ENCODE data around the gene THRAP3.

DNA sequence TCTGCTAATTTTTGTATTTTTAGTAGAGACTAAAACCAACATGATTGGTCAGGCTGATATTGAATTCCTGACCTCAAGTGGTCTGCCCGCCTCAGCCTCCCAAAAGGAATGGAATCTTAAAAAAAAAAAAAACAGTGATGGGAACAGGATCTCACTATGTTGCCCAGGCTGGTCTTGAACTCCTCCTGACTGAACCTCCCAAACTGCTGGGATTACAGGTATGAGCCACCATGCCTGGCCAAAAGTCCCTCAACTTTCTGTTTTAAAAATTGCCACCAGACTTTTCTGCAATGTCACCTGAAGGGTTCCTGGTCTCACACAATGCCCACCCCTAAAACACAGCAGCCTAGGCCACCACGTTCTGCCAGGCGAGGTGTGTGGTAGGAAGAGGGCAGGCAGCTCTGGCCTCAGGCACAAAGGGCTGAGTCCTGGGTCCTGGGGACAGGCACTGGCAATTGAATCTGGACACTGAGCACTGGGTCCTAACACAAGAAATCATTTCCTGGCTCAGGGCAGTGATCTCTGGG is 21.2 kb upstream of the THRAP3 start:
- no peak for TF ChIP-seq CTCF (conservative IDR thresholded peaks at IDR 0.05; ENCODE audit: low read depth, low read length)
- no peak for TF ChIP-seq EZH2 (IDR thresholded peaks at IDR 0.05; ENCODE audit: borderline replicate concordance, low read depth, low read length, poor library complexity, severe bottlenecking)
